ENCODE measurements around the gene RREB1. TPM values are rescaled to one million over a fixed set of nuclear protein-coding genes. Genes with fewer than 3 reads are reported as not detected.

RREB1 gene
- total and polyA plus RNA-seq, 2 experiments from 2014 or later, result 8.5 to 25.5 TPM

DNA sequence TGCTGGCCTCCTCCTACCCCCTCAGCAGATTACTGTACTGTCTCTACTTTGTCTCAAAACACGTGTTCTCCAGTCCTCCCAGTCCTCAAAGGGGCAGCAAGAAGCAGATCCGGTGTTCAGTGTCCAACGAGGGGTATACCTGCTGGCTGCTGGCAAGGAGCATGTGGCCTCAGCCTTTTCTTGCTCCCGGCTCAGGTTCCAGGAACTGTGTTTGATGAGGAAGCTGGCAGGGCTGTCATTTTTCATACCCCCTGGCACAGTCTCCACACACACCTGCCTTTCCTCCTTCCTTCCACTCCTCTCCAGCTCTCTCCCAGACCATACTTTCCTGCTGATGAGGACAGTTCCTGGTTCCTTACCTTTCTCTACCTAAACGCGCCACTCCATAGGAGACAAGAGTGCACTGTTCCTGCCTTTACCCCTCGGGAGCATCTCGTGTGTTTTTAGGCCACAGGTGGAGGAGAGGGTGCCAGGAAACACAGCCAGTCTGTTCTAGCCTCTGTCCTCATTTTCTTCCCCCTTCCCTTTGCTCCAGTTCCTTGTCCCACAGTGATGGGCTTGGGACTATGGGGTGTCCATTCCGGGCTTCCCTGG lies 128.0 kb downstream of the RREB1 start:
- Mint-ChIP-seq H3K4me1 (peaks cover 13% of the 10 kb centered on the region), H3K27ac (no peak overlapping the region), H3K36me3 (ENCODE audit: low read depth) (peaks cover 17% of the 10 kb centered on the region), H3K27me3 (ENCODE audit: insufficient read depth, low read depth, poor library complexity) (peaks cover 7% of the 10 kb centered on the region), H3K9me3 (no peaks in the 10 kb centered on the region), H3K4me3 (no peak overlapping the region)
- Histone ChIP-seq H3K4me2 (no peak overlapping the region), H4K20me1 (replicated peaks; ENCODE audit: insufficient read depth) (no peaks in the 10 kb centered on the region), H2AFZ (no peak overlapping the region), H3K4me1 (ENCODE audit: insufficient read depth) (peaks cover 6% of the 10 kb centered on the region; the same call in 1 of the 2 replicates), H3K79me2 (replicated peaks; ENCODE audit: insufficient read depth) (no peaks in the 10 kb centered on the region), H3K27ac (ENCODE audit: low read depth) (no peak overlapping the region), H3K4me3 (no peak overlapping the region), H3K27me3 (ENCODE audit: insufficient read depth) (no peaks in the 10 kb centered on the region), H3K36me3 (ENCODE audit: insufficient read depth) (no peaks in the 10 kb centered on the region), H3F3A (replicated peaks; ENCODE audit: low read depth) (no peaks in the 10 kb centered on the region), H3K9me2 (ENCODE audit: insufficient read depth) (no peaks in the 10 kb centered on the region)
- DNase-seq (ENCODE audit: low spot score), result no peak
- no peak for TF ChIP-seq EZH2phosphoT487 (IDR thresholded peaks at IDR 0.05; ENCODE audit: unreplicated experiment)
- TF ChIP-seq, protein P1, sequence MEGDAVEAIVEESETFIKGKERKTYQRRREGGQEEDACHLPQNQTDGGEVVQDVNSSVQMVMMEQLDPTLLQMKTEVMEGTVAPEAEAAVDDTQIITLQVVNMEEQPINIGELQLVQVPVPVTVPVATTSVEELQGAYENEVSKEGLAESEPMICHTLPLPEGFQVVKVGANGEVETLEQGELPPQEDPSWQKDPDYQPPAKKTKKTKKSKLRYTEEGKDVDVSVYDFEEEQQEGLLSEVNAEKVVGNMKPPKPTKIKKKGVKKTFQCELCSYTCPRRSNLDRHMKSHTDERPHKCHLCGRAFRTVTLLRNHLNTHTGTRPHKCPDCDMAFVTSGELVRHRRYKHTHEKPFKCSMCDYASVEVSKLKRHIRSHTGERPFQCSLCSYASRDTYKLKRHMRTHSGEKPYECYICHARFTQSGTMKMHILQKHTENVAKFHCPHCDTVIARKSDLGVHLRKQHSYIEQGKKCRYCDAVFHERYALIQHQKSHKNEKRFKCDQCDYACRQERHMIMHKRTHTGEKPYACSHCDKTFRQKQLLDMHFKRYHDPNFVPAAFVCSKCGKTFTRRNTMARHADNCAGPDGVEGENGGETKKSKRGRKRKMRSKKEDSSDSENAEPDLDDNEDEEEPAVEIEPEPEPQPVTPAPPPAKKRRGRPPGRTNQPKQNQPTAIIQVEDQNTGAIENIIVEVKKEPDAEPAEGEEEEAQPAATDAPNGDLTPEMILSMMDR (conservative IDR thresholded peaks at IDR 0.05; ENCODE audit: low read depth in 2 of 2), result no peak
- TF ChIP-seq, protein P2, sequence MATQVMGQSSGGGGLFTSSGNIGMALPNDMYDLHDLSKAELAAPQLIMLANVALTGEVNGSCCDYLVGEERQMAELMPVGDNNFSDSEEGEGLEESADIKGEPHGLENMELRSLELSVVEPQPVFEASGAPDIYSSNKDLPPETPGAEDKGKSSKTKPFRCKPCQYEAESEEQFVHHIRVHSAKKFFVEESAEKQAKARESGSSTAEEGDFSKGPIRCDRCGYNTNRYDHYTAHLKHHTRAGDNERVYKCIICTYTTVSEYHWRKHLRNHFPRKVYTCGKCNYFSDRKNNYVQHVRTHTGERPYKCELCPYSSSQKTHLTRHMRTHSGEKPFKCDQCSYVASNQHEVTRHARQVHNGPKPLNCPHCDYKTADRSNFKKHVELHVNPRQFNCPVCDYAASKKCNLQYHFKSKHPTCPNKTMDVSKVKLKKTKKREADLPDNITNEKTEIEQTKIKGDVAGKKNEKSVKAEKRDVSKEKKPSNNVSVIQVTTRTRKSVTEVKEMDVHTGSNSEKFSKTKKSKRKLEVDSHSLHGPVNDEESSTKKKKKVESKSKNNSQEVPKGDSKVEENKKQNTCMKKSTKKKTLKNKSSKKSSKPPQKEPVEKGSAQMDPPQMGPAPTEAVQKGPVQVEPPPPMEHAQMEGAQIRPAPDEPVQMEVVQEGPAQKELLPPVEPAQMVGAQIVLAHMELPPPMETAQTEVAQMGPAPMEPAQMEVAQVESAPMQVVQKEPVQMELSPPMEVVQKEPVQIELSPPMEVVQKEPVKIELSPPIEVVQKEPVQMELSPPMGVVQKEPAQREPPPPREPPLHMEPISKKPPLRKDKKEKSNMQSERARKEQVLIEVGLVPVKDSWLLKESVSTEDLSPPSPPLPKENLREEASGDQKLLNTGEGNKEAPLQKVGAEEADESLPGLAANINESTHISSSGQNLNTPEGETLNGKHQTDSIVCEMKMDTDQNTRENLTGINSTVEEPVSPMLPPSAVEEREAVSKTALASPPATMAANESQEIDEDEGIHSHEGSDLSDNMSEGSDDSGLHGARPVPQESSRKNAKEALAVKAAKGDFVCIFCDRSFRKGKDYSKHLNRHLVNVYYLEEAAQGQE (IDR thresholded peaks at IDR 0.05; ENCODE audit: unreplicated experiment), result no peak
- no peak for TF ChIP-seq STAT1 (IDR thresholded peaks at IDR 0.05; ENCODE audit: unreplicated experiment)
- TF ChIP-seq POLR2AphosphoS5 (IDR thresholded peaks at IDR 0.05; ENCODE audit: low read depth), result no peak
- TF ChIP-seq, protein P3, sequence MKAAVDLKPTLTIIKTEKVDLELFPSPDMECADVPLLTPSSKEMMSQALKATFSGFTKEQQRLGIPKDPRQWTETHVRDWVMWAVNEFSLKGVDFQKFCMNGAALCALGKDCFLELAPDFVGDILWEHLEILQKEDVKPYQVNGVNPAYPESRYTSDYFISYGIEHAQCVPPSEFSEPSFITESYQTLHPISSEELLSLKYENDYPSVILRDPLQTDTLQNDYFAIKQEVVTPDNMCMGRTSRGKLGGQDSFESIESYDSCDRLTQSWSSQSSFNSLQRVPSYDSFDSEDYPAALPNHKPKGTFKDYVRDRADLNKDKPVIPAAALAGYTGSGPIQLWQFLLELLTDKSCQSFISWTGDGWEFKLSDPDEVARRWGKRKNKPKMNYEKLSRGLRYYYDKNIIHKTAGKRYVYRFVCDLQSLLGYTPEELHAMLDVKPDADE (IDR thresholded peaks at IDR 0.05), result no peak
- no peak for TF ChIP-seq NANOG (IDR thresholded peaks at IDR 0.05; ENCODE audit: borderline replicate concordance)
- no peak for TF ChIP-seq ZNF114 (CRISPR knock-in tag; IDR thresholded peaks at IDR 0.05)
- TF ChIP-seq ZNF331 (CRISPR knock-in tag; IDR thresholded peaks at IDR 0.05; ENCODE audit: low read depth), result no peak
- no peak for TF ChIP-seq CREB1 (CRISPR knock-in tag; IDR thresholded peaks at IDR 0.05; ENCODE audit: low read depth)
- no peak for ATAC-seq

Measured in GM23338 (cell line).